ENCODE data around the gene LRMDA. TPM values are rescaled to one million over a fixed set of nuclear protein-coding genes. Genes with fewer than 3 reads are reported as not detected.
A peak's percentile ranks its signal among the peaks of the same experiment; 100 is the strongest.

Gene LRMDA
- total RNA-seq, 1 experiment from 2014 or later: 1.2 TPM

DNA sequence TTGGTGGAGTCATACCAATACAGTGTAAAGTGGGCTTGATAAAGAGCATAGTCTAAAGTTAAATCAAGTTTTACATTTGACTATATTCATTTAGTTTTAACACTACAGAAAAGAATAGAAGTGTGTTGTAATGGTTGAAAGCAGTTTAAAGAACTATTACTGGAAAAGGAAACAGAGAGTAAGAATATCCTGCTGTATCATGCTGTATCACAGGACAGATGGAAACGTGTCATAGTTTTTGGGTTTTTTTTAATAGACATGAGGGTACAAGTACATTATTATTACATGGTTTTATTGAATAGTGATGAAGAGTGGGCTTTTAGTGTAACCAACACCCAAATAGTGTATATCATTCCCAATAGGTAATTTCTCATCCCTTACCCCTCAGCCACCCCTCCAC, 944.3 kb downstream of the LRMDA start:
- H3K79me2 ChIP-seq (ENCODE audit: low read length): no peaks in the 10 kb centered on the region
- H3K36me3 ChIP-seq (ENCODE audit: low read depth, low read length): no peaks in the 10 kb centered on the region
- no peak overlapping the region for H2AFZ ChIP-seq (ENCODE audit: low read length)
- intact Hi-C loops (cut with micrococcal nuclease): no loop called here
- no peaks in the 10 kb centered on the region for H3K9me3 ChIP-seq (ENCODE audit: low read length)
- no peaks in the 10 kb centered on the region for H3K9me2 ChIP-seq (replicated peaks; ENCODE audit: low read length)
- ATAC-seq: no peak
- H4K20me1 ChIP-seq (ENCODE audit: low read length): no peaks in the 10 kb centered on the region
- no peak overlapping the region for H3K9ac ChIP-seq (ENCODE audit: low read length)
- H3K4me2 ChIP-seq (ENCODE audit: low read length): no peak overlapping the region
- H3K27ac ChIP-seq (ENCODE audit: low read length): no peak overlapping the region
- no TSS peak for BruUV-seq (replicated peaks)
- H3K4me1 ChIP-seq (ENCODE audit: insufficient read depth, low read length): peaks cover 8% of the 10 kb centered on the region
- no peak overlapping the region for H3K4me3 ChIP-seq (ENCODE audit: low read length)
- no peaks in the 10 kb centered on the region for H3K27me3 ChIP-seq (ENCODE audit: low read length)
- no peaks in the 10 kb centered on the region for H3F3A ChIP-seq (ENCODE audit: low read length, unreplicated experiment)
- ChIA-PET POLR2A (ENCODE audit: unreplicated experiment) (no interaction called here), CTCF (interaction anchor here (0.6 kb wide), 1 partner anchor 80 kb away, joined by 3 read pairs; no protein-coding TSS in a partner anchor)
- no peak for TF ChIP-seq EZH2 (IDR thresholded peaks at IDR 0.05; ENCODE audit: low read length, unreplicated experiment)
- TF ChIP-seq, protein P1, sequence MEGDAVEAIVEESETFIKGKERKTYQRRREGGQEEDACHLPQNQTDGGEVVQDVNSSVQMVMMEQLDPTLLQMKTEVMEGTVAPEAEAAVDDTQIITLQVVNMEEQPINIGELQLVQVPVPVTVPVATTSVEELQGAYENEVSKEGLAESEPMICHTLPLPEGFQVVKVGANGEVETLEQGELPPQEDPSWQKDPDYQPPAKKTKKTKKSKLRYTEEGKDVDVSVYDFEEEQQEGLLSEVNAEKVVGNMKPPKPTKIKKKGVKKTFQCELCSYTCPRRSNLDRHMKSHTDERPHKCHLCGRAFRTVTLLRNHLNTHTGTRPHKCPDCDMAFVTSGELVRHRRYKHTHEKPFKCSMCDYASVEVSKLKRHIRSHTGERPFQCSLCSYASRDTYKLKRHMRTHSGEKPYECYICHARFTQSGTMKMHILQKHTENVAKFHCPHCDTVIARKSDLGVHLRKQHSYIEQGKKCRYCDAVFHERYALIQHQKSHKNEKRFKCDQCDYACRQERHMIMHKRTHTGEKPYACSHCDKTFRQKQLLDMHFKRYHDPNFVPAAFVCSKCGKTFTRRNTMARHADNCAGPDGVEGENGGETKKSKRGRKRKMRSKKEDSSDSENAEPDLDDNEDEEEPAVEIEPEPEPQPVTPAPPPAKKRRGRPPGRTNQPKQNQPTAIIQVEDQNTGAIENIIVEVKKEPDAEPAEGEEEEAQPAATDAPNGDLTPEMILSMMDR (conservative IDR thresholded peaks at IDR 0.05; ENCODE audit: low read depth, low read length): no peak
- no peak for DNase-seq

DNA sequence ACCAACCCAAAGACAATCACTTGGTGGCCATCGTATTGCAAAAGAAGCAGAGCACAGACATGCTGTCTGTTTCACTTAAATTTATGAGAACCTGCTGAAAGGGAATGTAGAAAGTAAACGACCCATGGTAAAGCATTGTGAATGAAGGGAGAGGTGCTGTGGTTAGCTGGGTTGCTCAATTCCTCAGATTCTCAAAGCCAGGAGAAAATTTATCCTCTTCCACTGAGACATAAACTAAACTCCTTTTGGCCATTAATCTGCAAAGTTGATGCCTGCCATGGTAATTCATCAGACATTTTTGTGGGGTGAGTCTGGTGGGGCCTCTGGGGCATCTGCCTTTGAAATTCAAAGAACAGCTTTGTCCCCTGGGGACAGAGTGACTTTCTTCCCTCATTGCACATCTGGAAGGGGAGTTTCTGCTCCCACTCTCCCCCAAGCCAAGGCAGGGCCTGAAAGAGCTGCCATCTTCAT, 951.0 kb downstream of the LRMDA start:
- POLR2A ChIA-PET (ENCODE audit: unreplicated experiment): no interaction called here

DNA sequence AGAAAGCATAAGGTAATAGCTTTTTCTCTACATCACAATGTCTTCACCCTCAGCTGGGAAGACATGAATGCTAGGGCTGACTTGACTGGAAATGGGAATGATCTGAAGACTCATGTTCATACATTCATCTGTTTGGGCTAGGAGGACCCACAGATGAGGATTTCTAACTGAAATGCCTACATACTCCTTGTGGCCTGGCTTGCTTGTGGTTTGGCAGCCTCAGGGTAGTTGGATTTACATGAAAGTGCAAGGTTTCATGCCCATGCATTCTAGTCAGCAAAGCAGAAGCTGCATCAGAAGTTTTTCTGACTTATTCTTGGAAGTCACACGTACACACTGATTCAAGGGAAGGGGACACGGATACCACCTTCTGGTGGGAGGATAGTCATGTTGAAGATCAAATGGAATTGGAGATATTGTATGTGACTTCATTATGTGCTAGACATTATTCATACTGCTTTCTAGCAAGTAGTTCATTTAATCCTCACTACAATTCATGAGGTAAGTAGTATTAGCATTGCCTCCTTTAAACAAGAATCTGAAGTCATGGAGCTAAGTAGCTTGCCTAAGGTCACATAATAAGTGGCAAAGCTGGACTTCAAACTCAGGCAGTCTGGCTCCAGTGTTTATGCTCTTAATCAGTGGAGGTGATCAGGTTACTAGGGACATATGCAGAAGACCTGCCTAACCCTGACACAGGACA, 957.0 kb downstream of the LRMDA start:
- Histone ChIP-seq H3K9me2 (replicated peaks; ENCODE audit: low read length) (0 out of 2 replicates have a peak, but pooled peaks cover 3% of the 10 kb centered on the region), H3K79me2 (ENCODE audit: low read length) (no peaks in the 10 kb centered on the region), H3K9me3 (ENCODE audit: low read length) (no peaks in the 10 kb centered on the region), H3K4me1 (ENCODE audit: insufficient read depth, low read length) (no peaks in the 10 kb centered on the region), H3K36me3 (ENCODE audit: low read depth, low read length) (no peaks in the 10 kb centered on the region), H2AFZ (ENCODE audit: low read length) (no peak overlapping the region), H3K27ac (ENCODE audit: low read length) (no peak overlapping the region), H4K20me1 (ENCODE audit: low read length) (no peaks in the 10 kb centered on the region), H3K4me2 (ENCODE audit: low read length) (no peak overlapping the region), H3K4me3 (ENCODE audit: low read length) (no peak overlapping the region), H3K27me3 (ENCODE audit: low read length) (peaks cover 13% of the 10 kb centered on the region), H3K9ac (ENCODE audit: low read length) (no peak overlapping the region), H3F3A (ENCODE audit: low read length, unreplicated experiment) (no peaks in the 10 kb centered on the region)
- TF ChIP-seq, protein P1 (conservative IDR thresholded peaks at IDR 0.05; ENCODE audit: low read depth, low read length): no peak
- TF ChIP-seq EZH2 (IDR thresholded peaks at IDR 0.05; ENCODE audit: low read length, unreplicated experiment) (no peak), EZH2phosphoT487 (IDR thresholded peaks at IDR 0.05; ENCODE audit: borderline replicate concordance, low read length) (no peak)
- CTCF ChIA-PET: no interaction called here
- DNase-seq: no peak
- no peak; the same call in 1 of the 2 replicates for ATAC-seq
- POLR2A ChIA-PET (ENCODE audit: unreplicated experiment): no interaction called here
- intact Hi-C loops (cut with micrococcal nuclease): no loop called here
- BruUV-seq (replicated peaks): no TSS peak

More for the DNA sequence above, 951.0 kb downstream of the LRMDA start:
- H3K4me2 ChIP-seq (ENCODE audit: low read length): no peak overlapping the region
- H3K4me3 ChIP-seq (ENCODE audit: low read length): no peak overlapping the region
- no peaks in the 10 kb centered on the region for H3K4me1 ChIP-seq (ENCODE audit: insufficient read depth, low read length)
- intact Hi-C loops (cut with micrococcal nuclease): no loop called here
- H3F3A ChIP-seq (ENCODE audit: low read length, unreplicated experiment): no peaks in the 10 kb centered on the region
- H2AFZ ChIP-seq (ENCODE audit: low read length): no peak overlapping the region
- peak; percentile 18; the same call in 1 of the 2 replicates for ATAC-seq
- no peaks in the 10 kb centered on the region; the same call in 1 of the 2 replicates for H3K9me2 ChIP-seq (replicated peaks; ENCODE audit: low read length)
- no peak overlapping the region for H3K9ac ChIP-seq (ENCODE audit: low read length)
- 0 out of 2 replicates have a peak, but pooled peaks cover 5% of the 10 kb centered on the region for H3K27me3 ChIP-seq (ENCODE audit: low read length)
- H3K79me2 ChIP-seq (ENCODE audit: low read length): no peaks in the 10 kb centered on the region
- DNase-seq: peak; percentile 62
- BruUV-seq (replicated peaks): no TSS peak
- no peaks in the 10 kb centered on the region for H4K20me1 ChIP-seq (ENCODE audit: low read length)
- H3K36me3 ChIP-seq (ENCODE audit: low read depth, low read length): no peaks in the 10 kb centered on the region
- no peaks in the 10 kb centered on the region for H3K9me3 ChIP-seq (ENCODE audit: low read length)
- no peak overlapping the region for H3K27ac ChIP-seq (ENCODE audit: low read length)
- no peak for TF ChIP-seq EZH2 (IDR thresholded peaks at IDR 0.05; ENCODE audit: low read length, unreplicated experiment)
- TF ChIP-seq, protein P1 (conservative IDR thresholded peaks at IDR 0.05; ENCODE audit: low read depth, low read length): no peak
- no peak for TF ChIP-seq EZH2phosphoT487 (IDR thresholded peaks at IDR 0.05; ENCODE audit: borderline replicate concordance, low read length)
- CTCF ChIA-PET: no interaction called here
